ENCODE measurements around the gene SEMG2.

SEMG2 gene

GRCh38 chr20:45229264-45230056, 8.3 kb downstream of the SEMG2 start:
- peak; percentile 50 for DNase-seq (ENCODE audit: low read depth, low spot score)

- DNase-seq (ENCODE audit: low read depth, low spot score), result no peak
Measured at GRCh38 chr20:45230631-45231030, 9.5 kb downstream of the SEMG2 start.

- peak; percentile 23 for DNase-seq (ENCODE audit: low read depth, low spot score)
Measured at GRCh38 chr20:45235995-45236394, 14.8 kb downstream of the SEMG2 start.

GRCh38 chr20:45238139-45238538, 17.0 kb downstream of the SEMG2 start:
- DNase-seq (ENCODE audit: low read depth, low spot score), result no peak

- no peak for DNase-seq (ENCODE audit: low read depth, low spot score)
Measured at GRCh38 chr20:45246109-45246508, 24.9 kb downstream of the SEMG2 start.

- no peak for DNase-seq (ENCODE audit: low read depth, low spot score)
Measured at GRCh38 chr20:45247865-45248264, 26.7 kb downstream of the SEMG2 start.

GRCh38 chr20:45248609-45249008, 27.4 kb downstream of the SEMG2 start:
- DNase-seq (ENCODE audit: low read depth, low spot score), result no peak

- no peak for DNase-seq (ENCODE audit: low read depth, low spot score)
Measured at GRCh38 chr20:45251884-45252560, 30.8 kb downstream of the SEMG2 start.

- DNase-seq (ENCODE audit: low read depth, low spot score), result no peak
Measured at GRCh38 chr20:45253261-45253660, 32.1 kb downstream of the SEMG2 start.

- no peak for DNase-seq (ENCODE audit: low read depth, low spot score)
Measured at GRCh38 chr20:45254383-45255262, 33.5 kb downstream of the SEMG2 start, which contains the start of gene SLPI. TSS of gene SLPI (minus strand) at chr20:45254564. CDS start at chr20:45254543, 21 bp downstream.

GRCh38 chr20:45257161-45257560, 36.0 kb downstream of the SEMG2 start:
- DNase-seq (ENCODE audit: low read depth, low spot score), result no peak

GRCh38 chr20:45257711-45258110, 36.5 kb downstream of the SEMG2 start:
- DNase-seq (ENCODE audit: low read depth, low spot score), result no peak

- DNase-seq (ENCODE audit: low read depth, low spot score), result no peak
Measured at GRCh38 chr20:45258259-45258658, 37.1 kb downstream of the SEMG2 start.

GRCh38 chr20:45258664-45259063, 37.5 kb downstream of the SEMG2 start:
- no peak for DNase-seq (ENCODE audit: low read depth, low spot score)

- no peak for DNase-seq (ENCODE audit: low read depth, low spot score)
Measured at GRCh38 chr20:45263556-45264266, 42.5 kb downstream of the SEMG2 start.

- no peak for DNase-seq (ENCODE audit: low read depth, low spot score)
Measured at GRCh38 chr20:45266977-45267376, 45.8 kb downstream of the SEMG2 start.

- DNase-seq (ENCODE audit: low read depth, low spot score), result no peak
Measured at GRCh38 chr20:45268531-45268930, 47.4 kb downstream of the SEMG2 start.

GRCh38 chr20:45269056-45269455, 47.9 kb downstream of the SEMG2 start:
- no peak for DNase-seq (ENCODE audit: low read depth, low spot score)

GRCh38 chr20:45269754-45270270, 48.6 kb downstream of the SEMG2 start:
- DNase-seq (ENCODE audit: low read depth, low spot score), result no peak

Data from iPS DF 19.7 (cell line).